Activated CD4-positive, alpha-beta memory T cell treated with anti-CD3 and anti-CD28 coated beads for 36 hours (primary cell): ENCODE measurements around the gene FAM13B. TPM values are rescaled to one million over a fixed set of nuclear protein-coding genes. Genes with fewer than 3 reads are reported as not detected.
"Not testable (repeated sequence)": the region's sequence is repeated elsewhere in the genome, so short reads cannot be mapped to it uniquely, and the experiment has no call there.

Experiments used
- CTCF ChIA-PET: fragments of 350-600 bp; sonication (Branson Sonifier 250); formaldehyde crosslinking; loops from one replicate; lab custom pipeline; 2021; ENCODE audit warnings: antibody characterized with exemption, inconsistent platforms; lab: Charles Lee
- POLR2A ChIA-PET: fragments of 350-600 bp; sonication (Branson Sonifier 250); formaldehyde crosslinking; loops from one replicate; lab custom pipeline; 2021; ENCODE audit warnings: antibody characterized with exemption; lab: Charles Lee
- DNase-seq: peaks from one replicate; pipeline ENCODE4 v3.0.0-alpha.2; 2020
- H3K27ac Mint-ChIP-seq: one replicate; pipeline ENCODE4 v1.8.0; 2021; ENCODE audit warnings: mixed read lengths
- H3K27me3 Mint-ChIP-seq: one replicate; pipeline ENCODE4 v1.8.0; 2021; ENCODE audit warnings: mixed read lengths
- H3K36me3 Mint-ChIP-seq: one replicate; pipeline ENCODE4 v1.8.0; 2021; ENCODE audit warnings: mixed read lengths
- H3K4me1 Mint-ChIP-seq: one replicate; pipeline ENCODE4 v1.8.0; 2021; ENCODE audit warnings: low read depth, mixed read lengths
- H3K4me3 Mint-ChIP-seq: one replicate; pipeline ENCODE4 v1.8.0; 2021; ENCODE audit warnings: mild to moderate bottlenecking, mixed read lengths
- H3K9me3 Mint-ChIP-seq: one replicate; pipeline ENCODE4 v1.8.0; 2021; ENCODE audit warnings: mixed read lengths
- intact Hi-C: fragments of 100-400 bp; cut with micrococcal nuclease; formaldehyde crosslinking; loops from one replicate; pipeline ENCODE4 v1.15.1; 2023
- total RNA-seq, 2 experiments: library from RNA; stranded (reverse); gene quantifications; one replicate each; pipeline ENCODE4 v1.2.3, GENCODE V29; 2021

The FAM13B gene
- 10 to 100 TPM; 11.5 to 13.8 TPM for total RNA-seq

DNA sequence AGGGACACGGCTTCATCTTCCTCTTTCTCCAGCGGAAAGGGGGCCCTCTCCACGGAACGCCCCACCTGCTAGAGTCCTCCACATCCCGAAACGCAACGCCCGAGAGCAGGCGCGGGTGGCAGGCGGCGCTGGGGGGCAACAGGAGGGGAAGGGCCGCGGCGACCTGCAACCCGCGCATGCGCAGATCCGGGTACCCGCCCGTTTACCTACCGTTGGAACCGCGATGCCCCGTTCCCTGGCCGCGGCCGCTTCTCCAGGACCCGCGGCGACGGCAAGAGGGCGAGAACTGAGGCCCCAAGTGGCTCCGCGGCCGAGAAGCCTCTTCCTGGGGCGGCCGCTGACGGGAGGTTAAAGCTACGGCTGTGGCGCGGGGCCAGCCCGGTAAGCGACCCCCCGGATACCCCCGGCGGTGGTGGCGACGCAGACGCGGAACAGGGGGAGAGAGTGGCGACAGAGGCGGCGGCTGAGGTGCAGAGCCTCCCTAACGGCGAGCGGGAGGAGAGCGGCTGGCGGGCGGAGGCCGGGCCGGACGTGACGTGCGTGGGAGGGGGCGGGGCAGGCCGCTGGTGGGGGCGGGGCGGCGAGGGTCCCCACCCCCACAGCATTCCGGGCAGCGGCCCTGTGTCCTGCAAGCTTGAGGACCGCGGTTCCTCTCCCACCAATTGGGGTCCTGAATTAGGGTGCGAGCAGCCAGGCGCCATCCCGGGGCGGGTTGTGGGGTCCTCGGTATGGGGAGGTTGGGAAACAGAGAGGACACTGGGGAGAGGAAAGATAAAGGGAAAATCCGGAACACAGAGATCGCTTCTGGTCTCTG, at the start of gene FAM13B:
Gene FAM13B, minus strand, starts transcription at position 508 of the 814 bp plus-strand sequence. CDS start 13,968 bp downstream, outside the sequence.
- intact Hi-C loops, result loop anchor here (1.0 to 10.0 kb wide), 6 partner anchors 35 to 322 kb away; partner anchors contain the start of genes BRD8, HNRNPA0, KDM3B and KIF20A
- Mint-ChIP-seq H3K4me3 (peak within 1 kb of the TSS; percentile 97), H3K36me3 (no peaks in the 10 kb centered on the region), H3K27me3 (no peaks in the 10 kb centered on the region), H3K9me3 (no peaks in the 10 kb centered on the region), H3K4me1 (peaks cover 57% of the 10 kb centered on the region), H3K27ac (peak within 1 kb of the TSS; percentile 92)
- ChIA-PET POLR2A (interaction anchor here (1.0 kb wide), 1 partner anchor 36 kb away, joined by 5 read pairs; no protein-coding TSS in a partner anchor), CTCF (interaction anchor here (0.9 to 9.0 kb wide), 5 partner anchors 34 to 403 kb away, joined by 3 to 205 read pairs (median 30); no protein-coding TSS in a partner anchor)
- peak; percentile 86 for DNase-seq

DNA sequence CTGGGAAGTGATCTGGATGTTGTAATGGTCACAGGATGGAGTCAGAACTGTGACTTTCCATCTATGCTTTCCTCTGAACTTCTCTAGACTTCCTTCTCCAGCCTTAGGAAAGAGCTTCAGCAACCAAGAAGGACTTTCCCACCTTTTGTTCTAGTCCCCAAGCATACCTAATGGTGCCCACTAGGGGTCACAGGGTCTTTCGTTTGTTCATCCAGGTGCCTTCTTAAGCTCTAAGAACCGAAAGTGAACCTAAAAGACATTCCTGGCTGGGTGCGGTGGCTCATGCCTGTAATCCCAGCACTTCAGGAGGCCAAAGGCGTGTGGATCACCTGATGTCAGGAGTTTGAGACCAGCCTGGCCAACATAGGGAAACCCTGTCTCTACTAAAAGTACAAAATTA, 49.2 kb upstream of the FAM13B start:
- intact Hi-C loops, result no loop called here
- no peaks in the 10 kb centered on the region for H3K9me3 Mint-ChIP-seq
- POLR2A ChIA-PET, result no interaction called here
- H3K36me3 Mint-ChIP-seq, result no peaks in the 10 kb centered on the region
- peaks cover 13% of the 10 kb centered on the region for H3K4me1 Mint-ChIP-seq
- no peak for DNase-seq
- CTCF ChIA-PET, result interaction anchor here (0.6 to 7.3 kb wide), 7 partner anchors 13 to 303 kb away, joined by 3 to 49 read pairs (median 6); partner anchors contain the start of gene FAM13B
- no peak overlapping the region for H3K4me3 Mint-ChIP-seq
- peak overlapping the region; percentile 70 for H3K27ac Mint-ChIP-seq
- no peaks in the 10 kb centered on the region for H3K27me3 Mint-ChIP-seq

DNA sequence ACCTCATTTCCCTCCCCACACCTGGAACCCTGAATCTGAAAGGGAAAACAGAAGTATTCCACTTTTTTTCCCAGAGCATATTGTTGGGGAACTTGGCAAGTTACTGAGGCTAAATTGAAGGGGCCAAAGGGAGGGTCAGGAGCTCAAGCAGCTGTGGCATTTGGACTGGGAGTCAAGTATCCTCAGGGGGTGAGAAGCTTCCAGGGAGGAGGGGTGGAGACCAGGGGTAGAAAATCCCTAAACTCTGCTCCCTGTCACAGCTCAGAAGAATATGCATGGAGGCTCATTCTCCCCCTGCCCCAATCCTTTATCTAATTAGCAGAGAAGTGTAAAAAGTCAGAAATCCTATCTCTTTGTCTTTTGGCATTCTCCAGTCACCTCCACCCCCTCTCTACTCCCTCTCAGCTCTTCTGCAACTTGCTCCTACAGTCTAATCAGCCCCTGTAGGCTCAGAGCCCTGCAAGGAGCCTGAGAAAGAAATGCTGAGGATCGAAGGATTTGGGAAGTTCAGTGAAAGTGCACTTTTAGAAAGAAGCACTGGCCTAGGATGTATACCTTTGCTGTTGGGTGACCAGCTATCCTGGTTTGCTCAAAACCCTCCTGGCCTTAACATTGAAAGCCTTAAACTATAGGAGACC, 45.2 kb upstream of the FAM13B start:
- CTCF ChIA-PET, result interaction anchor here (0.6 to 7.3 kb wide), 20 partner anchors 11 to 468 kb away, joined by 3 to 90 read pairs (median 6); partner anchors contain the start of genes FAM13B and NME5
- H3K27me3 Mint-ChIP-seq, result no peaks in the 10 kb centered on the region
- no peaks in the 10 kb centered on the region for H3K9me3 Mint-ChIP-seq
- H3K36me3 Mint-ChIP-seq, result no peaks in the 10 kb centered on the region
- POLR2A ChIA-PET, result no interaction called here
- H3K27ac Mint-ChIP-seq, result no peak overlapping the region
- H3K4me1 Mint-ChIP-seq, result peaks cover 13% of the 10 kb centered on the region
- no peak for DNase-seq
- no peak overlapping the region for H3K4me3 Mint-ChIP-seq
- intact Hi-C loops, result no loop called here

- Mint-ChIP-seq H3K4me3 (no peak overlapping the region), H3K9me3 (no peaks in the 10 kb centered on the region), H3K27ac (no peak overlapping the region), H3K4me1 (peaks cover 13% of the 10 kb centered on the region), H3K36me3 (no peaks in the 10 kb centered on the region), H3K27me3 (no peaks in the 10 kb centered on the region)
- ChIA-PET CTCF (interaction anchor here (0.6 to 7.3 kb wide), 26 partner anchors 10 to 994 kb away, joined by 3 to 90 read pairs (median 6); partner anchors contain the start of genes CDC23, FAM13B and NME5), POLR2A (no interaction called here)
- peak; percentile 67 for DNase-seq
- intact Hi-C loops, result loop anchor here (1.0 kb wide), 1 partner anchor 56 kb away; no protein-coding TSS in a partner anchor
Measured at GRCh38 chr5:138077064-138077696, 44.3 kb upstream of the FAM13B start.

DNA sequence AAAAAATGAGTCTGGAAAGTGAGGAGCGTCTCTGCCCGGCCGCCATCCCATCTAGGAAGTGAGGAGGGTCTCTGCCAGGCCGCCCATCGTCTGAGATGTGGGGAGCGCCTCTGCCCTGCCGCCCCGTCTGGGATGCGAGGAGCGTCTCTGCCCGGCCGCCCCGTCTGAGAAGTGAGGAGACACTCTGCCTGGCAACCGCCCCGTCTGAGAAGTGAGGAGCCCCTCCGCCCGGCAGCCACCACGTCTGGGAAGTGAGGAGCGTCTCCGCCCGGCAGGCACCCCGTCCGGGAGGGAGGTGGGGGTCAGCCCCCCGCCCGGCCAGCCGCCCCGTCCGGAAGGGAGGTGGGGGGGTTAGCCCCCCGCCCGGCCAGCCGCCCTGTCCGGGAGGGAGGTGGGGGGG, 37.1 kb upstream of the FAM13B start:
- H3K4me1 Mint-ChIP-seq, H3K27ac Mint-ChIP-seq, H3K9me3 Mint-ChIP-seq, H3K27me3 Mint-ChIP-seq, H3K4me3 Mint-ChIP-seq, H3K36me3 Mint-ChIP-seq, intact Hi-C loops, DNase-seq: not testable (repeated sequence)
- CTCF ChIA-PET, result interaction anchor here (0.9 to 7.5 kb wide), 12 partner anchors 8 to 291 kb away, joined by 3 to 205 read pairs (median 10); partner anchors contain the start of gene FAM13B
- POLR2A ChIA-PET, result interaction anchor here (0.8 kb wide), 1 partner anchor 403 kb away, joined by 3 read pairs; no protein-coding TSS in a partner anchor

- peaks cover 4% of the 10 kb centered on the region for H3K4me1 Mint-ChIP-seq
- CTCF ChIA-PET, result interaction anchor here (0.6 to 7.5 kb wide), 31 partner anchors 9 to 439 kb away, joined by 3 to 205 read pairs (median 3); partner anchors contain the start of genes FAM13B and PKD2L2
- H3K36me3 Mint-ChIP-seq, result no peaks in the 10 kb centered on the region
- intact Hi-C loops, result loop anchor here (1.0 to 2.0 kb wide), 3 partner anchors 33 to 440 kb away; no protein-coding TSS in a partner anchor
- H3K4me3 Mint-ChIP-seq, result no peak overlapping the region
- no peak overlapping the region for H3K27ac Mint-ChIP-seq
- POLR2A ChIA-PET, result interaction anchor here (0.8 to 1.4 kb wide), 2 partner anchors 35 to 402 kb away, joined by 3 to 5 read pairs; no protein-coding TSS in a partner anchor
- H3K27me3 Mint-ChIP-seq, result no peaks in the 10 kb centered on the region
- H3K9me3 Mint-ChIP-seq, result no peaks in the 10 kb centered on the region
- peak; percentile 82 for DNase-seq
Measured at GRCh38 chr5:138068742-138069600, 36.1 kb upstream of the FAM13B start.

DNA sequence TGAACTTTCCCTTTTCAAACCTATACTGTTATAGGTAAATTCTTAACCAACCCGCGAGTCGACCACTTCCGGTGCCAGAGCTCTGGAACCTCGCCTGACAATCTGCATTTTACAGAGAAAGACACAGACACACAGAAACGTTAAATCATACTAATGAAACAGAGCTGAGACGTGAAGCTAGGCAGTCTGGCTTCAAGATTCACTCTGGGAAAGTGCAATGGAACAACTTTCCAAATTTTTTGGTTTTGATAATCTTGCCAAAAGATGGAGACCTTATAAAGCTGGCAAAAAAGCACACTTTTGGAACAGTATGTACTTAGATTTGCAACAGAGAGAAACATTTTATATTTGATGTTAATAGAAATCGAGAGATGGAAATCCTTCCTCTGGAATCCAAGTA, 35.1 kb upstream of the FAM13B start:
- ChIA-PET POLR2A (interaction anchor here (1.4 kb wide), 1 partner anchor 34 kb away, joined by 5 read pairs; no protein-coding TSS in a partner anchor), CTCF (interaction anchor here (0.6 to 7.5 kb wide), 11 partner anchors 10 to 1155 kb away, joined by 3 to 205 read pairs (median 4); partner anchors contain the start of gene FAM13B)
- no peaks in the 10 kb centered on the region for H3K27me3 Mint-ChIP-seq
- intact Hi-C loops, result loop anchor here (1.0 to 2.0 kb wide), 3 partner anchors 32 to 439 kb away; no protein-coding TSS in a partner anchor
- DNase-seq, result no peak
- no peaks in the 10 kb centered on the region for H3K36me3 Mint-ChIP-seq
- no peak overlapping the region for H3K4me3 Mint-ChIP-seq
- no peak overlapping the region for H3K27ac Mint-ChIP-seq
- H3K4me1 Mint-ChIP-seq, result peaks cover 4% of the 10 kb centered on the region
- H3K9me3 Mint-ChIP-seq, result no peaks in the 10 kb centered on the region

GRCh38 chr5:138065102-138065501, 32.2 kb upstream of the FAM13B start:
- intact Hi-C loops, result no loop called here
- no peaks in the 10 kb centered on the region for H3K27me3 Mint-ChIP-seq
- H3K27ac Mint-ChIP-seq, result no peak overlapping the region
- no peak overlapping the region for H3K4me3 Mint-ChIP-seq
- CTCF ChIA-PET, result interaction anchor here (0.7 to 7.5 kb wide), 9 partner anchors 13 to 286 kb away, joined by 3 to 205 read pairs (median 3); partner anchors contain the start of gene FAM13B
- DNase-seq, result peak; percentile 15
- POLR2A ChIA-PET, result no interaction called here
- H3K4me1 Mint-ChIP-seq, result peaks cover 4% of the 10 kb centered on the region
- no peaks in the 10 kb centered on the region for H3K36me3 Mint-ChIP-seq
- H3K9me3 Mint-ChIP-seq, result no peaks in the 10 kb centered on the region

DNA sequence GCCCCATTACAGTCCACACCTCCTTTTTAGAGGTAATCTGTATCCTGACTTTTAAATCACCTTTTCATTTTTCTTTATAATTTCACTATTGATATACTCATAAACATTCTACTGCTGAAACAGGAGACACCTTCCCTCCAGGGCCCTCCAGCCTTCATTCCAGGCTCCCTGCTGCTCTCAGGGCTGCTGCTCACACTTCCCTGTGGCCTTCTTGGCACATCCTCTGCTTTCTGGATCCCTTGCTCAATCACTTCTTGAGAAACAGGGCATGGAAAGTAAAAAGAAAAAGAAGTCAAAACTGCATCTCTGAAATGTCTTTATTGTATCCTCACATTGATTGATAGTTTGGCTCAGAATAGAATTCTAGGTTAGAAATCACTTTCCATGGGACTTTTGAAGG, 31.6 kb upstream of the FAM13B start:
- no peak overlapping the region for H3K27ac Mint-ChIP-seq
- ChIA-PET POLR2A (no interaction called here), CTCF (interaction anchor here (0.7 to 7.5 kb wide), 9 partner anchors 14 to 435 kb away, joined by 3 to 205 read pairs (median 3); partner anchors contain the start of gene FAM13B)
- H3K27me3 Mint-ChIP-seq, result no peaks in the 10 kb centered on the region
- peaks cover 4% of the 10 kb centered on the region for H3K4me1 Mint-ChIP-seq
- H3K36me3 Mint-ChIP-seq, result no peaks in the 10 kb centered on the region
- no peak for DNase-seq
- intact Hi-C loops, result no loop called here
- no peak overlapping the region for H3K4me3 Mint-ChIP-seq
- H3K9me3 Mint-ChIP-seq, result no peaks in the 10 kb centered on the region

DNA sequence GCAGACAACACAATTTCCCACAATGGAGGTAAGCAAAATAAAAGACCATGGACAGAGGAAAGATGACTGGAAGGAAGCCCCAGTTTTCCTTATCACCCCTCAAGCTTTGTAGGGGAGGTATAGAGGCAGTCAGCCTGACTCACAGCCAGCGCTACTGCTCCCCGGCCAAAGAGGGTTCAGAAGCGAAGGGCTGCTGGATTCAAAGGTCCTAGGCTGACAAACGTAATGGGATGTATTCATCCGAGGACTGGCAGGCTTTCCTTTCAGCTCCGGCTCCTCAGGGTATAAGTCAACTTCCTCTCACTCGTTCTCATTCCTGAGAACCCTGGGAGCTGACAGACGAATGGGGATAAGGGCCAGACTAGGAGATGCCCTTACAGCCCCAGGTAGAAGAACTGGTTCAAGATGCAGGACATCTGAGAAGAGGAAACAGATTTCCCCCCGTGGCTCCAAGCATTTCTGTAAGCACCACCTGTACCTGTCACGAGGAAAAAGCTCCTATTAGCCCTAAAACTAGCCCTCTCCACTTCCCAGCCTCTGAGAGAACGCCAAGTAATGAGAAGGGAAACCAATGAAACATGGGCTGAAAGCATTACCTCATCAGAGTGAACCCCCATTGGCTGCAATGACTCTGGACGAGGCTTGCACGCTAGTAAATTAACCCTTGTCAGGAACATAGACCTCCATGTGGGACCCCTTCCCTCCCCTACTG, 22.1 kb upstream of the FAM13B start:
- Mint-ChIP-seq H3K9me3 (no peaks in the 10 kb centered on the region), H3K36me3 (no peaks in the 10 kb centered on the region), H3K27me3 (no peaks in the 10 kb centered on the region), H3K4me3 (no peak overlapping the region), H3K27ac (no peak overlapping the region), H3K4me1 (peaks cover 17% of the 10 kb centered on the region)
- intact Hi-C loops, result no loop called here
- CTCF ChIA-PET, result interaction anchor here (1.2 to 2.3 kb wide), 2 partner anchors 14 kb away, joined by 3 to 19 read pairs; no protein-coding TSS in a partner anchor
- POLR2A ChIA-PET, result no interaction called here
- no peak for DNase-seq
